DMS53 (cell line): Measurements from ENCODE around the gene SERPINE3.

Experiments
- DNase-seq: peaks from one replicate; lab custom pipeline; 2025; lab: John Stamatoyannopoulos, UW

SERPINE3 gene

GRCh38 chr13:51328488-51328887 lies 11.0 kb upstream of the SERPINE3 start:
- no peak for DNase-seq

- no peak for DNase-seq
Observed at GRCh38 chr13:51329606-51330005, 9.9 kb upstream of the SERPINE3 start.

- DNase-seq, result no peak
Observed at GRCh38 chr13:51330791-51331190, 8.7 kb upstream of the SERPINE3 start.

GRCh38 chr13:51331354-51331861 lies 8.1 kb upstream of the SERPINE3 start:
- no peak for DNase-seq

- DNase-seq, result no peak
Observed at GRCh38 chr13:51332566-51333361, 6.7 kb upstream of the SERPINE3 start.

GRCh38 chr13:51333421-51333820 lies 6.1 kb upstream of the SERPINE3 start:
- no peak for DNase-seq

GRCh38 chr13:51333826-51334225 lies 5.7 kb upstream of the SERPINE3 start:
- DNase-seq, result no peak

- DNase-seq, result no peak
Observed at GRCh38 chr13:51336746-51337145, 2.7 kb upstream of the SERPINE3 start.

- no peak for DNase-seq
Observed at GRCh38 chr13:51339952-51340732, 651 bp downstream of the SERPINE3 start.

- no peak for DNase-seq
Observed at GRCh38 chr13:51341232-51341631, 1.7 kb downstream of the SERPINE3 start.

GRCh38 chr13:51341791-51342190 lies 2.3 kb downstream of the SERPINE3 start:
- no peak for DNase-seq

- no peak for DNase-seq
Observed at GRCh38 chr13:51342706-51343105, 3.2 kb downstream of the SERPINE3 start.

- DNase-seq, result no peak
Observed at GRCh38 chr13:51343475-51343874, 4.0 kb downstream of the SERPINE3 start.

GRCh38 chr13:51346397-51346796 lies 6.9 kb downstream of the SERPINE3 start:
- DNase-seq, result no peak

- DNase-seq, result no peak
Observed at GRCh38 chr13:51347099-51347498, 7.6 kb downstream of the SERPINE3 start.

- DNase-seq, result no peak
Observed at GRCh38 chr13:51348069-51348967, 8.8 kb downstream of the SERPINE3 start.

- no peak for DNase-seq
Observed at GRCh38 chr13:51349016-51349415, 9.5 kb downstream of the SERPINE3 start.

GRCh38 chr13:51355217-51355616 lies 15.7 kb downstream of the SERPINE3 start:
- DNase-seq, result no peak

GRCh38 chr13:51357928-51358595 lies 18.6 kb downstream of the SERPINE3 start:
- DNase-seq, result no peak

GRCh38 chr13:51359352-51359751 lies 19.9 kb downstream of the SERPINE3 start:
- no peak for DNase-seq

GRCh38 chr13:51360489-51360888 lies 21.0 kb downstream of the SERPINE3 start:
- DNase-seq, result no peak

GRCh38 chr13:51361106-51361505 lies 21.6 kb downstream of the SERPINE3 start:
- no peak for DNase-seq
